Heart left ventricle (tissue), 16 donors: ENCODE measurements around the gene DNM1L. TPM values are rescaled to one million over a fixed set of nuclear protein-coding genes. Genes with fewer than 3 reads are reported as not detected.
"Not testable (repeated sequence)": the region's sequence is repeated elsewhere in the genome, so short reads cannot be mapped to it uniquely, and the experiment has no call there.

Source experiments
- ATAC-seq, 4 donors: fragments of 200-7000 bp; cut with Tn5 transposase; one replicate each; pipeline ENCODE4 v1.9.1; 2020 to 2022; ENCODE audit warnings: moderate library complexity in 4 of 4, mild to moderate bottlenecking in 3 of 4, moderate number of reproducible peaks in 1 of 4
- DNase-seq, 5 donors: peaks; one replicate each; pipeline ENCODE4 v3.0.0-alpha.2; 2020
- H3K27ac ChIP-seq, 12 donors: fragments of 200-600 bp; sonication (generic) in 4 of 12; one replicate each; pipeline versions ENCODE4 v1.5.0 to v1.8.0; 2016 to 2022; ENCODE audit warnings: mild to moderate bottlenecking in 2 of 12
- H3K27me3 ChIP-seq, 9 donors: fragments of 200-600 bp; sonication (generic) in 2 of 9; one replicate each; pipeline versions ENCODE4 v1.5.1 to v1.8.0; 2016 to 2022; ENCODE audit warnings: mild to moderate bottlenecking in 3 of 9
- H3K36me3 ChIP-seq, 9 donors: fragments of 200-600 bp; sonication (generic) in 2 of 9; one replicate each; pipeline versions ENCODE4 v1.5.0 to v1.8.0; 2018 to 2022; ENCODE audit warnings: mild to moderate bottlenecking in 2 of 9
- H3K4me1 ChIP-seq, 12 donors: fragments of 200-600 bp; sonication (generic) in 4 of 12; one replicate each; pipeline versions ENCODE4 v1.5.0 to v1.8.0; 2016 to 2022; ENCODE audit warnings: mild to moderate bottlenecking in 3 of 12
- H3K4me3 ChIP-seq, 12 donors: fragments of 200-600 bp; sonication (generic) in 4 of 12; one replicate each; pipeline versions ENCODE4 v1.5.0 to v1.8.0; 2017 to 2022; ENCODE audit warnings: mild to moderate bottlenecking in 9 of 12, moderate library complexity in 4 of 12
- H3K9me3 ChIP-seq, 12 donors: fragments of 200-600 bp; sonication (generic) in 4 of 12; one replicate each; pipeline versions ENCODE4 v1.5.0 to v1.8.0; 2016 to 2022; ENCODE audit warnings: mild to moderate bottlenecking in 1 of 12
- POLR2A ChIP-seq, 2 donors: fragments of 450-650 bp; IDR thresholded peaks; one replicate each; pipeline ENCODE4 v1.6.1; 2017; ENCODE audit warnings: antibody characterized with exemption in 2 of 2, mild to moderate bottlenecking in 2 of 2, moderate library complexity in 2 of 2
- WGBS, 4 donors: extraction: QIAGEN DNeasy Blood & Tissue Kit in 2 of 4; methylation state at CpG; one replicate each; pipeline versions ENCODE4 v1.1.5 to v1.1.7; 2013 to 2018; 5-methylcytosine and 5-hydroxymethylcytosine counted together
- intact Hi-C, 10 donors: fragments of 100-400 bp; cut with DNase I; formaldehyde crosslinking; loops; one replicate each; pipeline versions ENCODE4 v1.11.1 to v1.14.2; 2022
- polyA plus RNA-seq, 2 donors: library from polyadenylated mRNA; stranded (reverse); fragments of 200-250 nt; gene quantifications; one replicate each; pipeline ENCODE4 v1.2.3, GENCODE V29; 2013
- total RNA-seq, 9 donors: library from RNA; depleted of rRNA in 2 of 9; stranded (reverse); fragments of >200 nt in 2 of 9; fragmentation: NEBNext Ultra II Directional in 3 of 9; extraction: Animal tissue kit (Norgen Biotek cat#: 25700) in 3 of 9; gene quantifications; one replicate each; pipeline versions ENCODE4 v1.1.0 to v1.2.4, GENCODE V29; 2016 to 2023
- TF ChIP-seq, protein P1 (sequence below), 12 donors: fragments of 200-600 bp; sonication (generic) in 4 of 12; IDR thresholded peaks; one replicate each; pipeline versions ENCODE4 v1.5.0 to v1.8.0; 2018 to 2022; ENCODE audit warnings: antibody characterized with exemption in 12 of 12, mild to moderate bottlenecking in 5 of 12
- donor health status: ischemic (EF 13 %, LVEDD 7.1; RV severe dilation, severe dysfunction).
- donor health status: healthy with polysubstance abuse.
- donor health status: DM: no; HTN: yes; CAD: no.
- donor health status: DM: no; HTN: no; CAD: no.
- donor health status: ischemic (EF 25% LVEDD 6.9; RV normal size, moderate dysfunction).
- donor health status: ischemic (EF 25% LVEDD 5.7; RV mildly dilated, moderate dysfunction).
- donor health status: healthy.
- donor health status: DM: yes; HTN: yes; CAD: no.
- donor health status: ischemic (EF 35%, LVEDD 5.7; RV mildly dilated, moderate dysfunction).
- donor health status: nonischemic (EF 11% LVEDD 7.7; RV severe dilation, severe dysfunction).
- donor health status: DM: yes; HTN: yes; CAD: no.
- donor health status: PGD.
- donor health status: ischemic (EF 29% LVEDD 5.4; RV normal size, mild dysfunction).
- donor health status: nonischemic (EF 23%, LVEDD 6.1; RV moderate dilation, normal function).

Gene DNM1L
- total and polyA plus RNA-seq, 11 donors: 37.8 to 71.1 (median 55.0) TPM

DNA sequence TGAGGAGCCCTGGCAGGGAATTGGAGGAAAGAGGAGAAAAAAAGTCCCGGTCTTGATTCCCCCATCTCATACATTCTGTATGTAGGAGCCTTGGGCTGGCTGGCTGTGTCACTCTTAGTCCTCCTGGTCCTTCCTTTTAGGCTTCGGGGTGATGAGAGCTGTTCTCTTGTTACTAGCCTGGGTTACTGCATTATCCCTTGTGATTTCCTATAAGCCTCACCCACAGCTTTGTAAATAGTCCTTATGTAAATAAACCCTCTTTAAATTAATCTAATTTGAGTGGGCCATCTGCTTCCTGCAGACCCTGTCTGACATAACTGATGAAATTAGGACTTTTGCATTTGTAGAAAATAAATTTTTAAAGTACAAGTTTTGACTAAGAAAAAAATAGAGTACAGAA lies 19.2 kb downstream of the DNM1L start:
- DNase-seq: no peak
- Histone ChIP-seq H3K36me3 (peaks cover 0 to 21% (median 8%) of the 10 kb centered on the region in 9 donors), H3K27ac (no peak overlapping the region), H3K4me3 (no peak overlapping the region), H3K9me3 (peaks cover 0 to 7% (median 0%) of the 10 kb centered on the region in 12 donors), H3K27me3 (no peaks in the 10 kb centered on the region), H3K4me1 (peaks cover 0 to 6% (median 0%) of the 10 kb centered on the region in 12 donors)
- ATAC-seq: no peak
- no peak for TF ChIP-seq POLR2A (IDR thresholded peaks at IDR 0.05)
- TF ChIP-seq, protein P1, sequence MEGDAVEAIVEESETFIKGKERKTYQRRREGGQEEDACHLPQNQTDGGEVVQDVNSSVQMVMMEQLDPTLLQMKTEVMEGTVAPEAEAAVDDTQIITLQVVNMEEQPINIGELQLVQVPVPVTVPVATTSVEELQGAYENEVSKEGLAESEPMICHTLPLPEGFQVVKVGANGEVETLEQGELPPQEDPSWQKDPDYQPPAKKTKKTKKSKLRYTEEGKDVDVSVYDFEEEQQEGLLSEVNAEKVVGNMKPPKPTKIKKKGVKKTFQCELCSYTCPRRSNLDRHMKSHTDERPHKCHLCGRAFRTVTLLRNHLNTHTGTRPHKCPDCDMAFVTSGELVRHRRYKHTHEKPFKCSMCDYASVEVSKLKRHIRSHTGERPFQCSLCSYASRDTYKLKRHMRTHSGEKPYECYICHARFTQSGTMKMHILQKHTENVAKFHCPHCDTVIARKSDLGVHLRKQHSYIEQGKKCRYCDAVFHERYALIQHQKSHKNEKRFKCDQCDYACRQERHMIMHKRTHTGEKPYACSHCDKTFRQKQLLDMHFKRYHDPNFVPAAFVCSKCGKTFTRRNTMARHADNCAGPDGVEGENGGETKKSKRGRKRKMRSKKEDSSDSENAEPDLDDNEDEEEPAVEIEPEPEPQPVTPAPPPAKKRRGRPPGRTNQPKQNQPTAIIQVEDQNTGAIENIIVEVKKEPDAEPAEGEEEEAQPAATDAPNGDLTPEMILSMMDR (IDR thresholded peaks at IDR 0.05): no peak
- WGBS, 4 donors: 59 to 76% (median 61%) methylated on average over 2 of the region's 2 CpGs
- intact Hi-C loops: no loop called here

DNA sequence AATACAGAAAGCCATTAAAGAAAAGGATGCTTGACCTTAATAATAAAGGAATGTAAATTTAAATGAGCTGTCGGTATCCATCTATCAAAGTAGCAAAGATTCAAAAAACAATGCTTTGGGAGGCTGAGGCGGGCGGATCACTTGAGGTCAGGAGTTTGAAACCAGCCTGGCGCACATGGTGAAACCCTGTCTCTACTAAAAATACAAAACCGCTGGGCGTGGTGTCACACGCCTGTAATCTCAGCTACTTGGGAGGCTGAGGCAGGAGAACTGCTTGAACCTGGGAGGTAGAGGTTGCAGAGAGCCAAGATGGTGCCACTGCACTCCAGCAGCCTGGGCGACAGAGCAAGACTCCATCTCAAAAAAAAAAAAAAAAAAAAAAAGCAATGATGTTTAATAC lies 20.3 kb downstream of the DNM1L start:
- H3K9me3 ChIP-seq, H3K4me3 ChIP-seq, intact Hi-C loops, ATAC-seq, H3K27me3 ChIP-seq, H3K4me1 ChIP-seq, H3K27ac ChIP-seq, DNase-seq: not testable (repeated sequence)
- peaks cover 0 to 23% (median 8%) of the 10 kb centered on the region in 9 donors for H3K36me3 ChIP-seq
- 89 to 98% (median 95%) methylated on average over 8 of the region's 8 CpGs for WGBS, 4 donors

DNA sequence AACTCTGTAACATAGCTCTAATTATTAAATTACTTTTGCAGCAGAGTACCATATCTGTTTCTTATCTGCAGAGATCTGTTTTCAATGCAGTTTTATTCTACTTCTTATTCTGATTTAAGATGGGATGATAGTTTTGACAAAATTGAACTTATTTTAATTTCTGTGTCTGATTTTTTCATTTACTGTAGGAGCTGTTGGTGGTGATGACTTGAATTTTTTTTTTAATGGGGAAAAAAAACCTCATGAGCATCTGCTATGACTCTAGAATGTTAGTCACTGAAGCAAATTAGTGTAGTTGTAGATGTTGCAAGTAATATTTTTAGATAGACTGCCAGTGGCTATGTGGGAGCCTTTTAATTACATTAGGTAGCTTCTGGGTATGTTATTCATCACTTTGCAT lies 23.4 kb downstream of the DNM1L start:
- Histone ChIP-seq H3K27me3 (no peaks in the 10 kb centered on the region), H3K27ac (no peak overlapping the region), H3K4me3 (no peak overlapping the region), H3K4me1 (no peaks in the 10 kb centered on the region), H3K9me3 (no peaks in the 10 kb centered on the region), H3K36me3 (peaks cover 0 to 38% (median 22%) of the 10 kb centered on the region in 9 donors)
- no peak for ATAC-seq
- TF ChIP-seq POLR2A (IDR thresholded peaks at IDR 0.05): no peak
- TF ChIP-seq, protein P1 (IDR thresholded peaks at IDR 0.05): no peak
- intact Hi-C loops: no loop called here
- no peak for DNase-seq

DNA sequence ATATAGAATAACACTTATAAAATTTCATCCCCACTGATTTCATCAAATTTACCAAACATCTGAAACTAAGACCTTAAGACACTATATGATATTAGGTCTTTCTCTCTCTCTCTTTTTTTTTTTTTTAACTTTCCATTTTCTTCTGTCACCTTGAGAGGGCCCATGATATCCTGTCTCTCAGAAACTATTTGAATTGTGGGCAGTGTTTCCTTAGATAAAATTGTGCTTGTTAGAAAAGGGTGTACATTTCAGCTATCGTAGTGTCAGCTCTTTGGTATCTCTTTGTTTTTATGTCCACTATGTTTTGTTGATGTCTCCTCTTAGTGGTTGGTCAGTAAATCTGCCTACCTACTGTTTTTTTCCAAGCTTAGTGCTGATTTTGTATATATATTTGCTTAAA lies 23.8 kb downstream of the DNM1L start:
- H3K36me3 ChIP-seq: peaks cover 0 to 43% (median 22%) of the 10 kb centered on the region in 9 donors
- 65 to 85% (median 67%) methylated on average over 1 of the region's 1 CpG for WGBS, 4 donors
- H3K9me3 ChIP-seq: no peaks in the 10 kb centered on the region
- H3K4me3 ChIP-seq: no peak overlapping the region
- DNase-seq: no peak
- H3K4me1 ChIP-seq: no peaks in the 10 kb centered on the region
- H3K27me3 ChIP-seq: no peaks in the 10 kb centered on the region
- H3K27ac ChIP-seq: no peak overlapping the region
- ATAC-seq: no peak
- no peak for TF ChIP-seq POLR2A (IDR thresholded peaks at IDR 0.05)
- TF ChIP-seq, protein P1 (IDR thresholded peaks at IDR 0.05): no peak
- intact Hi-C loops: no loop called here

DNA sequence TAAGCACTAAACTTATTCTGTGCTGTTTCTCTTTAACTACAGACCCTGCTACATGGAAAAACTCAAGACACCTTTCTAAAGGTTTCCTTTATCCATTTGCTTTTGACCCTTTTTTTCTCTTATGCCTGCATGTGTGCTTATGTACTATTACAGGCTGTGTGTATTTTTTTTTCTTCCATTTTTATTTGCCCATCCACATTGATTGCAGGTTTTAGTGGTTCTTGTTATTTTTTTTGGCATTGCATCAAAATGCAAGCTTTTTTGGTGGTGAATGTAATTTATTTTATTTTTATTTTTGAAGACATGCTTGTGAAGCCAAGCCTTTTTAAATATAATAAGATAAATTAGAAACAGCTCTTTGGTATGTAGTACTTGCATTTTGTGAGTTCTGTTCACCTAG lies 26.7 kb downstream of the DNM1L start:
- intact Hi-C loops: no loop called here
- no peaks in the 10 kb centered on the region for H3K4me1 ChIP-seq
- peaks cover 0 to 69% (median 35%) of the 10 kb centered on the region in 9 donors for H3K36me3 ChIP-seq
- ATAC-seq: no peak
- no peaks in the 10 kb centered on the region for H3K27me3 ChIP-seq
- H3K9me3 ChIP-seq: no peaks in the 10 kb centered on the region
- H3K4me3 ChIP-seq: no peak overlapping the region
- TF ChIP-seq, protein P1 (IDR thresholded peaks at IDR 0.05): no peak
- no peak for TF ChIP-seq POLR2A (IDR thresholded peaks at IDR 0.05)
- no peak for DNase-seq
- no peak overlapping the region for H3K27ac ChIP-seq
